Measurements from ENCODE around the gene TGM5.

GRCh38 chr15:43280996-43281395 lies 14.3 kb upstream of the TGM5 start:
- TF ChIP-seq CTCF (IDR thresholded peaks at IDR 0.05) (no peak), POLR2A (IDR thresholded peaks at IDR 0.05) (no peak), EP300 (IDR thresholded peaks at IDR 0.05) (no peak)
